ENCODE data around the gene FOSB. TPM values are rescaled to one million over a fixed set of nuclear protein-coding genes. Genes with fewer than 3 reads are reported as not detected.
A peak's percentile ranks its signal among the peaks of the same experiment; 100 is the strongest.

The FOSB gene
- total RNA-seq, 4 donors from 2014 or later = 0.85 to 56.1 (median 9.6) TPM

- H3K4me3 ChIP-seq = peak overlapping the region in 3 of 4 donors; percentile 4 to 45 (median 36)
- H3K4me1 ChIP-seq = peaks cover 0 to 37% (median 14%) of the 10 kb centered on the region in 4 donors
- H3K27me3 ChIP-seq = no peaks in the 10 kb centered on the region
- H3K27ac ChIP-seq = peak overlapping the region in 1 of 4 donors; percentile 65
- TF ChIP-seq CTCF (IDR thresholded peaks at IDR 0.05) (no peak), POLR2A (IDR thresholded peaks at IDR 0.05) (no peak)
- H3K9me3 ChIP-seq = peaks cover 0 to 3% (median 0%) of the 10 kb centered on the region in 4 donors
- DNase-seq = peak; percentile 52 to 83 (median 77)
- H3K36me3 ChIP-seq = no peaks in the 10 kb centered on the region
Measured at GRCh38 chr19:45499196-45500180, 31.7 kb downstream of the FOSB start.

- no peaks in the 10 kb centered on the region for H3K27me3 ChIP-seq
- no peaks in the 10 kb centered on the region for H3K36me3 ChIP-seq
- H3K4me1 ChIP-seq = peaks cover 0 to 41% (median 13%) of the 10 kb centered on the region in 4 donors
- DNase-seq = no peak
- peaks cover 0 to 3% (median 0%) of the 10 kb centered on the region in 4 donors for H3K9me3 ChIP-seq
- H3K4me3 ChIP-seq = no peak overlapping the region
- TF ChIP-seq CTCF (IDR thresholded peaks at IDR 0.05) (no peak), POLR2A (IDR thresholded peaks at IDR 0.05) (no peak)
- H3K27ac ChIP-seq = no peak overlapping the region
Measured at GRCh38 chr19:45500918-45501729, 33.3 kb downstream of the FOSB start.

GRCh38 chr19:45501730-45502014 lies 33.9 kb downstream of the FOSB start:
- no peak for DNase-seq
- no peaks in the 10 kb centered on the region for H3K27me3 ChIP-seq
- no peak for TF ChIP-seq CTCF (IDR thresholded peaks at IDR 0.05)
- no peak for TF ChIP-seq POLR2A (IDR thresholded peaks at IDR 0.05)
- H3K4me3 ChIP-seq = no peak overlapping the region
- no peak overlapping the region for H3K27ac ChIP-seq
- peaks cover 0 to 3% (median 0%) of the 10 kb centered on the region in 4 donors for H3K9me3 ChIP-seq
- no peaks in the 10 kb centered on the region for H3K36me3 ChIP-seq
- H3K4me1 ChIP-seq = peaks cover 0 to 38% (median 11%) of the 10 kb centered on the region in 4 donors

GRCh38 chr19:45502111-45502510 lies 34.3 kb downstream of the FOSB start:
- no peak overlapping the region for H3K4me3 ChIP-seq
- TF ChIP-seq CTCF (IDR thresholded peaks at IDR 0.05) = no peak
- TF ChIP-seq POLR2A (IDR thresholded peaks at IDR 0.05) = no peak
- H3K9me3 ChIP-seq = peaks cover 0 to 3% (median 0%) of the 10 kb centered on the region in 4 donors
- DNase-seq = no peak
- no peaks in the 10 kb centered on the region for H3K36me3 ChIP-seq
- H3K27me3 ChIP-seq = no peaks in the 10 kb centered on the region
- peaks cover 0 to 36% (median 10%) of the 10 kb centered on the region in 4 donors for H3K4me1 ChIP-seq
- H3K27ac ChIP-seq = no peak overlapping the region

- Histone ChIP-seq H3K4me3 (no peak overlapping the region), H3K27me3 (no peaks in the 10 kb centered on the region), H3K36me3 (no peaks in the 10 kb centered on the region), H3K4me1 (peaks cover 0 to 20% (median 6%) of the 10 kb centered on the region in 4 donors), H3K27ac (no peak overlapping the region), H3K9me3 (peaks cover 0 to 3% (median 0%) of the 10 kb centered on the region in 4 donors)
- TF ChIP-seq CTCF (IDR thresholded peaks at IDR 0.05) (no peak), POLR2A (IDR thresholded peaks at IDR 0.05) (no peak)
- DNase-seq = no peak
Measured at GRCh38 chr19:45503909-45504308, 36.1 kb downstream of the FOSB start.

All from Peyer's patch (tissue), 4 donors.